Frontal cortex (tissue), 4 donors: ENCODE results near the gene DTX3. TPM values are rescaled to one million over a fixed set of nuclear protein-coding genes. Genes with fewer than 3 reads are reported as not detected.
A peak's percentile ranks its signal among the peaks of the same experiment; 100 is the strongest.

ENCODE experiments used
- DNase-seq, 2 donors: peaks; one replicate each; pipeline ENCODE4 v3.0.0; 2012; ENCODE audit warnings: low spot score in 2 of 2
- FAIRE-seq: peaks from 2 replicates; lab custom pipeline; 2012; peaks lifted over from hg19 to GRCh38; lab: Jason Lieb, UNC
- total RNA-seq: library from RNA; depleted of rRNA; stranded (reverse); fragments of >200 nt; gene quantifications from one replicate; pipeline ENCODE4 v1.2.3, GENCODE V29; 2014
- donor health status: control.
- donor health status: control.
- donor health status: control.

DTX3 gene
- total RNA-seq, 1 donor from 2014 or later: 51.4 TPM

DNA sequence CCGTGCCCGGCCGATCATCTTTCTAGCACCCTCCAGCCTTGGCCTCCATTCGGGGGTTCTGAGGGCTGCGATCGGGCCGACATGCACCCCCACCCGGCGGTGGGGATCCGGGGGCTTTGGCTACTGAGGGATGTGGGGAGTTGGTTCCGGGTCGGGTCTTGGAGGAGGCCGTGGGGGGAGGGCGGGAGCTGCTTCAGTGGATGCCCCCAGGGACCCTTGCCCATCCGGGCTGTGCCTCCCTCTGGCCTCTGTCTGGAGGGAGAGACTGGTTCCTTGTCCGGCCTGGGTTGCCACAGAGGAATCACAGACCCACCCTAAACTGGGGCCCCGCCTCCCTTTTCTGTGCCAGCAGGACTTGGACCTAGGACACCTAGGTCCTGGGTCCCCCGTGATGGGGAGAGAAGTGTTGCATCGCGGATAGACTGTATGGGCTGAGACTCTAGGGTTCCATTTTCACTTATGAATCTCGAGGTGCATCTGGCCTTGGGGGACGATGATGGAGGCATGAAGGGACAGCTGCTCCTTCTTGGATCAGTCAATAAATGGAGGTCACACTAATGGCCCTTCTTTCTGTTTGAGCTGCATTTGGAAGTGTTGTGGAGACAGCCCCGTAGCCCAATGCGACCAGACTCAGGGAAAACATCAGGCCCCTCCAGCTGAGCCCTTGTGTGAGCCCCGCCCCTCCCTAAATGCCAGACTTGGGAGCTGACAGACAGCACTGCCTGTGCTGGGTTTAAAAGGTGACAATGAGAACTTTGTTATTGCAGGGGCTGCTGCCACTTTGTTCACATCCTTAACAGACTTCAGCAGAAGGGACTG lies 577 bp downstream of the DTX3 start:
- no peak for FAIRE-seq
- DNase-seq: peak in 1 of 2 donors; percentile 49

DNA sequence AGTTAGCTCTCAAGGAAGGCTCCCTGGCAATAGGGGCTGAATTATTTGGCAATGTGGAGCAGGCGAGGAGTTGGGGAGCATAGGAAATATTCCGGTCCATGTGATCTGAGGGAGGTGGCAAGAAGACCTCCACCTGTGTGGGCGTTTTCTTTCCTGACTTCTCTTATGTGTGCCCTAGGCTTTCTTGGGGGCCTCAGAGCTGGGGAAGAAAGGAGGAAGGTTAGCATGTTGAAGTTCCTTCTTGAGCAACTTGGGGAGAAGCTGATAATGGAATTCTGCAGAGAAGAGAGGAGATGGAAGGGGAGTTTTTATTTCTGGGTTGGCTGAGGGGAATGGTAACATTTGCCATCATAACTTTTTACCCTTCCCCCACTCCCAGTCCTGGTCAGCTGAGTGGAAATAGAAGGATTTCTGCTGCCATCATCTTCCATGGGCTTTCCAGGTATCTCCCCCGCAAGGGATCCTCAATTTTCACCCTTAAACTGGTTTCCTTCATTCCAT lies 1.2 kb downstream of the DTX3 start:
- DNase-seq: no peak
- no peak for FAIRE-seq

GRCh38 chr12:57606399-57606798 lies 1.8 kb downstream of the DTX3 start:
- FAIRE-seq (no peak), DNase-seq (no peak)

- FAIRE-seq (no peak), DNase-seq (no peak)
These were observed 2.2 kb downstream of the DTX3 start for GRCh38 chr12:57606821-57607220.

DNA sequence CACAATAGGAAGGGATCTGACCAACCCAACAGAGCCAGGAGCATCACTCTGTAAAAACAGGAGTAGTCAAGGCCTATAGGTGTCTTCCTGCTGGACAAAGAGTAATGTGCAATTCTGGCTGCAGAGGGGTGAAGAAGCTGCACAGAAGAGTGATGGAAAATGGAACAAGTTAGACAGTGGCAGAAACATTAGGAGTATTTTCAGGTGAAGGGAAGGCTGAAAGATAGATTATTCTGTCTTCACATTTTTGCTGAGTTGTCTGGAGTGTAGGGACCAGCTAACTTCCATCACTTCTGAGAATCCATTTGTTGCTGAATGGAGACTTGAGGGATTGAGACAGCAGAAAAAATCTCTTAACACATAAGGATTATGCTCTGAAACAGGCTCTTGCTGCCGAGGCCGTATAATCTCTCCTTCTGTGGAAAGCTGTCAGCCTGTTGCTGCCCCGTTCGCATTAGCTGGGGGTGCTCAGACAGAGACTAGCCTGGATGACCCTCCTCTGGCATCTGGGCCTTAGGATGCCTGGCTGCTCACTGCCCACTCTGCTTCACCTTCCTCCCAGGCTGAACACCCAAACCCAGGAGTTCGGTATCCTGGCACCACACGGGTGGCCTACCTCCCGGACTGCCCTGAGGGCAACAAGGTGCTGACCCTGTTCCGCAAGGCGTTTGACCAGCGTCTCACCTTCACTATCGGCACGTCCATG lies 3.5 kb downstream of the DTX3 start:
- DNase-seq: no peak
- FAIRE-seq: no peak

DNA sequence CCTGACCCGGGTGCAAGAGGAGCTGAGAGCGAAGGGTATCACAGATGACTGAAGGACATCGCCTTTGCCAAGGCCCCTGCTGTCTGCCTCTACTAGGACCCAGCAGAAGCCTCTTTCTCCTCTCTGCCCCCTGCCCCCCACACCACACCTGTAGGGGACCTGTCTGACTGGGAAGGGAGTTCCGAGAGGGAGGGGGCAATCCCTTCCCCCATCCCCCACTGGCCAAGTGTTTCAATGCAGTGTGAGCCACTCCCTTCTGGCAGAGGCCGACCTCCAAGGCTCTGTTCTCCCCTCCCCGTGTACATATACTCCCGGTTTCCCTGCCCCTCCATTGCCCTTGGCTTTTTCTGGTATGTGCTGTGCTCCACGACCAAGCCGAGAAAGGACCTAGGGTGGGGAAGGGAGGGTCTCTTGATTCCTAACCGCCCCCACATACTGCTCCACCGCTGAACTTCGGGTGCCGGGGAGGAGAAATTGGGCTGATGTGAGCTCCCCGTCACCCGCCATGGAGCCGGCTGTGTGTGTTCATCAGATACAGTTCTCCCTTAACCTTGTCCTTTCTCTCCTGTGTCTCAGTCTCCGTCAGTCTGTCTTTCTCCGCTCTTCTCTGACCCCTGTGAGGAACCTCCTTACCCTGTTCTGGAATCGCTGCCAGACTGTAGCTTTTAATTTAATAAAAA lies 4.6 kb downstream of the DTX3 start:
- FAIRE-seq (no peak), DNase-seq (peak in 1 of 2 donors; percentile 5)

DNA sequence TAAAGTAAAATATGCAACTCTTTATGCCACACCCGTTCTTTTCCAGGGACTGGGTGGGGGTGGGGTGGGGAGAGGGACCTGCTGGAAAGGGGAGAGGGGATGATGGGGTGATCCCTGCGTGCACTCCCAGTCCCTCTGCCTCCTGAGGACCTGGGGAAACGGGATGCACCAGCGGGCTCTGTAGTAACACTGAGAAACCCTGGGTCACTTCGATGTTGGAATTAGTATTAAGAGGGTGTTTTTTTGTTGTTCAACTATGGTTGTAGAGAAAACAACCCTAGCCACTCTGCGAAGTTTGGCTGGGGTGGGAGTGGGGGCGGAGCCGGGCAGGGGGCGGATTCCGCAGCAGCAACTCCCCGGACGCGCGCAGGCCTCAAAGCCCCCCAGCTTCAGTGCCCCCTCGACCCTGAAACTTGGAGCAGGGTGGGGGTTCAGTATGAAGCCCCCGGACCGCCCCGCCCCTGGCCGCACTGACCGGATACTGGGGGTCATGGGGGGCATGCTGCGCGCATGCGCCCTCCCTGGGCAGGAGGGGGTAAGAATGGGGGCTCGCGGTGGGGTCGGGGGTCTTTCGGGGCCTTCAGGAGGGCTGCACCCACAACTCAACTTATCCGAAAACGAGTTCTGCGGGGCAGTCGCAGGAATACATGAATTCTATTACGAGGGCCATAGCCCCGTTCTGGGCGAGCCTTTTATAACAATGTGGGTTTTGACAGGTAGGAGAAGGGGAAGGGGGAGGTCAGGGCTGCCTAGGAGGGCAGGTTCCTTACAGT lies 5.3 kb downstream of the DTX3 start:
- peak in 1 of 2 donors; percentile 16 for DNase-seq
- FAIRE-seq: no peak

GRCh38 chr12:57610554-57611107 lies 6.0 kb downstream of the DTX3 start:
- peak; percentile 50 to 55 for DNase-seq
- FAIRE-seq: no peak

GRCh38 chr12:57611108-57611826 lies 6.6 kb downstream of the DTX3 start, which contains the start of gene ARHGEF25:
TSS of gene ARHGEF25 (plus strand) at chr12:57611435. CDS start at chr12:57611895, 460 bp downstream.
- peak; percentile 88 to 90 for DNase-seq
- no peak for FAIRE-seq

DNA sequence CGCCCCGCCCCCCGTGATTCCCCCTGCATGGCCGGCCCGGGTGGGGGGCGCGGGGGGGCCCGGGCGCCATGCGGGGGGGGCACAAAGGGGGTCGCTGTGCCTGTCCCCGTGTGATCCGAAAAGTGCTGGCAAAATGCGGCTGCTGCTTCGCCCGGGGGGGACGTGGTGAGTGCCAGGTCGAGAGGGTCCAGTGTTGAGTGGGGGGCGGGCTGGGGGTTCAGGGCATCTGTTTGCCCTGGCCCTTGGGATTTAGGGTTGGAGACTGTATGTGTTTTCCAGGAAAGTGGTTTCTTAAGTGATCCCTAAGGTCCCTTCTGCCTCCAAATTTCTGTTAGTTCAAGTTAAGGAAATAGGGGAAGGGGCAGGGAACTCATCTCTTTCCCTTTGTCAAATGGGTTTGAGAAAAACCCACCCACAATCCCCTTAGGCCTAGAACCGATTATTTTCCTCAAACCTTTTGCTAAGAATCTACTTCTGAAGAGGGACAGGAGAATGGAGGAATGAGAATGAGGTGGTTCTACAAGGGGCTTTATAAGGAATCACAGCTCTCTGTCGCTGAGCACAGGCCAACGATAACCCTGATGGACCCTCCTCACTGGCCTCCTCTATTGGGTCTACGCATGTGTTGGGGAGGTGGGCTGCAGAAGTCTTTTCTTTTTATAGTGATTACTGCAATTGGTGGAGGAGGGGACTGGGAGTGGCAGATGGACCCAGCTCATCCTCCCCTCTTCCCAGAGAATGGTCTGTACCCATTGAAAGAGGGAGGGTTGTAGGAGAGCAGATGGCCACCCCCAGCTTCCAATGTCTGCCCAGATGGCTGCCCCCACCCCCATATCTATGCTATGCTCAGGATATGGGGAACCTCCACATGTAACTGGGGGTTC lies 7.4 kb downstream of the DTX3 start:
- no peak for FAIRE-seq
- DNase-seq: peak in 1 of 2 donors; percentile 60

DNA sequence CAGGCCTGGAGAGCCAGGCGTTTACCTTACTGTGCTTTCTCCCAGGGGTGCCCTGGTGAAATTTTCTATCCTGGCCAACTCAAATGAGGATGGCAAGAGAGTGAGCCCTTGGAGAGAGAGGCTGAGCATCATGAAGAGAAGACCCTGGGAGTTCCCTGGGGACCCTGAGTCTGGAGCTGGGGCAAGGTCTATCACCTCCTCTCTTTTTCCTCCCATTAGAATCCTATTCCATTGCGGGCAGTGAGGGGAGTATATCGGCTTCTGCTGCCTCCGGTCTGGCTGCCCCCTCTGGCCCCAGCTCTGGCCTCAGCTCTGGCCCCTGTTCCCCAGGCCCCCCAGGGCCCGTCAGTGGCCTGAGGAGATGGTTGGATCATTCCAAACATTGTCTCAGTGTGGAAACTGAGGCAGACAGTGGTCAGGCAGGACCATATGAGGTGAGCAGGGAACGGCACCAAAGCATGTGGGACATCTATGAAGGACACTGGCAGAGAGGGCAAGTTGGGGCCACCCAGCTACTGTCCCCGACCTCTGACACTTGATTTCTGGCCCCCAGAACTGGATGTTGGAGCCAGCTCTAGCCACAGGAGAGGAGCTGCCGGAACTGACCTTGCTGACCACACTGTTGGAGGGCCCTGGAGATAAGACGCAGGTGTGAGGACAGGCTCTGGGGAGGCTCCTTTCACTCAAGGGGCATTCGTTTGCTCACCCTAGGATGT lies 8.2 kb downstream of the DTX3 start:
- DNase-seq: no peak
- no peak for FAIRE-seq

- DNase-seq: peak in 1 of 2 donors; percentile 5
- FAIRE-seq: no peak
These were observed 8.9 kb downstream of the DTX3 start for GRCh38 chr12:57613427-57614109.

DNA sequence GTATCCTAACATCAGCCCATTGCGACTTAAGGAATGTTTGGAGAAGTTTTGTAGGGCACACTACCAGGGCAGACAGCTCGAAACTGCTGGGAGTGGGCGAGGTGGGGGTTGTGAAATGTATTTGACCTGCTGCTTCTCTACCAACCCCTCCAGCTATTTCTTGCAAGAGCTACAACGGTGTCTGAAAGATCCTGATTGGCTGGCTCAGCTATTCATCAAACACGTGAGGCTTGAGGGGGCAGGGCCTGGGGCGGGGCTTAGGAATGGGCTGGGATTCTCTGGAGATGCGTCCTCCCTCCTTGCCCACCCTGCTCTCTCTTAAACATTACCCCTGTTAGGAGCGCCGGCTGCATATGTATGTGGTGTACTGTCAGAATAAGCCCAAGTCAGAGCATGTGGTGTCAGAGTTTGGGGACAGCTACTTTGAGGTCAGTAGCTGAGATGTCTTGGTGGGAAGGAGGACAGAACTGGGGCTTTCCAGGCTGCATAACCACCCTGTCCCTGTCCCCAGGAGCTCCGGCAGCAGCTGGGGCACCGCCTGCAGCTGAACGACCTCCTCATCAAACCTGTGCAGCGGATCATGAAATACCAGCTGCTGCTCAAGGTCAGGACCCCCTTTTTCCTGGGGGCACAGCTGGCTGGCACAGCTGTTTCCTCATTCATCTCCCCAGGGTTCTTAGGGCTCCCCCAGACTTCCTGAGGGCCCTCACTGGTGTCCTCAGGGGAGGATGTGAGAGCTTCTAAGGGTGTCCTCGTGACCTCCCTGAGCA lies 9.7 kb downstream of the DTX3 start:
- DNase-seq (peak in 1 of 2 donors; percentile 57), FAIRE-seq (no peak)

- no peak for DNase-seq
- no peak for FAIRE-seq
These were observed 10.4 kb downstream of the DTX3 start for GRCh38 chr12:57614948-57615500.

- FAIRE-seq (no peak), DNase-seq (peak in 1 of 2 donors; percentile 11)
These were observed 11.0 kb downstream of the DTX3 start for GRCh38 chr12:57615637-57616036.
